HS-27A (cell line): ENCODE results near the gene DOCK9.

ENCODE experiments used
- DNase-seq: peaks from one replicate; pipeline ENCODE4 v3.0.0-alpha.2; 2012; ENCODE audit warnings: low read depth, missing footprints

The DOCK9 gene

GRCh38 chr13:98797456-98797855 is 180.4 kb downstream of the DOCK9 start:
- no peak for DNase-seq

DNA sequence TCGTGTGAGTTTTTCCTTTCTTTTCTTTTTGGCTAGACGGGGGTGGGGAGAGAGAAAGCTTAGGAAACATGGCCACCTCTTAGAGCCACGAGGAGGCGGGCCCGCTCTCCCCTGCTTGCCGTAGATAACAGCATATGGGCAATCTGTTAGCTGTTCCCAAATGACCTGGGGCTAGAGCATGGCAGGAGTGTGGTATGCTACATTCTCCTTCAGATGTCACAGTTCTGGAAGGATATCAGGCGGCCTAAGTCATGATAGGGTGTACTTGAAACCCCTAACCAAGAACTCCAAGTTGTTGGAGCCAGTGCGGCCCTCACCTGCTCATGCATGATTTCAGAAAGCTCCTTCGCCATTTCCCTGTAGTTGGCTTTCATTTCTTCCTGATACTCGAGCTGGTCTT is 181.1 kb downstream of the DOCK9 start:
- DNase-seq = no peak

DNA sequence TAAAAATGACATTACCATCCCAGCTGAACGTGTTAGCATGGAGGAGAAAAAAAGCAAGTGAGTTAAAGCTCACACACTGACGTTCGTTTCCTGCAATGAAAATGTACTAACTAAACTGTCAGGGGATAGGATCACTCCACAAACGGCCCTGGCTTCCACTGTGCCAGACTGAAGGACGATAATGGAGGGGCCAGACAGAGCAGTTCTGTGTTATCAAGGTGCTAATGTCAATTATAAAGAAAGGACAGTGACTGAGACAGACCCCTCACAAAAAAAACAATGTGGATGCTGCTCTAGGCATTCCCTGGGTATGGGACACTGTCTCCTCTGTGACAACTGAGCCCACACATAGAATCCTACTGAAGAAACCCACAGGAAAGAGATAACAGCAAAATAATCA is 181.7 kb downstream of the DOCK9 start:
- DNase-seq = no peak

GRCh38 chr13:98795220-98795619 is 182.6 kb downstream of the DOCK9 start:
- DNase-seq = no peak

GRCh38 chr13:98794498-98794897 is 183.4 kb downstream of the DOCK9 start:
- DNase-seq = no peak

DNA sequence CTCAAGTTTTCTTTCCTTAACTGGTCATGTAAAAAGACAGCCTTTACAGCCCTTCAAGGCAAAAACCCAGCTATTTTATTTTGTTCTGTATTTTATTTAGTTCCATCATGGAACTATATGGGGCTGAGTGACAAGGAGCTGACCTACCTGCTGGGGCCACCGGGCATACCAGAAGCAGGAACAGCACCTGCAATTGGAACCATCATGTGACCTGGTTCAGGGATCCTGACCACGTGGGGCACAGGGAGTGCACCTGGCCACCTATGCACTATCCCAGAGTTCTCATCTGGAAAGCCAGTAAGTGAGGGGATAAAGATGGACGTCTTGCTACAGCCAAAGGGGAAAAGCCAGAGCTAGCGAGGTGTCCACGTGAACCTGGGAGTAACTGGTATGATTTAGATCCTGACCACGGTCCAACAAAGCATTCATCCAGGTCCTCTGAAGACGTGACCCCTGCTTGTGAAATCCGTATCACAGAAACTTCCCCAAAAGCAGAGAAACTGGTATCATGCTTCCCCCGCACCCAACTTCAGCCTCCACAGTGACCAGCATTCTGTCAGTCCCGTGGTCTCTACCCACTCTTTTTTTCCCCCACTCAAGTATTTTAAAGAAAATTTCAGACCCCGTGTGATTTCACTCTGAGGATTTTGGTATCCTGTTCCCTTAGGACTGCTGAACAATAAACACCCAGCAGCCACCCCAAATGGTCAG is 184.9 kb downstream of the DOCK9 start:
- no peak for DNase-seq

DNA sequence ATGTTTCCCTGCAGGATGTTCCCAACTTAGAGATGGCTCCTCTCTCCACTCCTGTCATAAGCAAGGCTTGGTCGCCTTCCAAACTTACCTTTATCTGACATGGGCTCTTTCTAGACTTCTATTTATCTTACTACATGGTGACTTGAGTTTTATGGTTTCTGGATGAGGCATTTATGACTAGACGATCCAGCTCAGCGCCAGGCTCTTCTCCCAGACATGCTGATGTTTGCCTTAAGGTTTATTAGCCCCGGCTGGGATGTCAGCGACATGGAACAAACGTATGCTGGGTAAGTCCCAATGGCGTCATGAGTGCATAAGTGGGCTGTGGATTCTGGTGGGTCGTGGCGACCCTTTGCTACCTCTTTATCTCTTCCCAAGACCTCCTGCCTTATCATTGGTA is 185.5 kb downstream of the DOCK9 start:
- no peak for DNase-seq

DNA sequence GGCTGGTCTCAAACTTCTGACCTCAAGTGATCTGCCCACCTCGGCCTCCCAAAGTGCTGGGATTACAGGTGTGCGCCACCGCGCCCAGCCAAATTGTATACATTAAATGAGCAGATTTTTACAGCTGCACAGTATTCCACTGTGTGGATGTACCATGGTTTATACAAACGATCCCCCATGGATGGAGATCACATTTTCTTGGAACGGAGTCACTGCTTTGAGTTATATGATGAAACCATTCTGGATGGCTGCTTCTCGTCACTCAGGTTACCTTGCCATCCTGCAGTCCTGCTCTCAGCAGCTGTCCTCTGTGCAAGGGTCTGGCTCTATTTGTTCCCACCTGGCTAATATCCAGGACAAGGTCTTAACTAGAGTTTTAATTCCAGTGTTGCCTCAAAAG is 186.3 kb downstream of the DOCK9 start:
- no peak for DNase-seq

DNA sequence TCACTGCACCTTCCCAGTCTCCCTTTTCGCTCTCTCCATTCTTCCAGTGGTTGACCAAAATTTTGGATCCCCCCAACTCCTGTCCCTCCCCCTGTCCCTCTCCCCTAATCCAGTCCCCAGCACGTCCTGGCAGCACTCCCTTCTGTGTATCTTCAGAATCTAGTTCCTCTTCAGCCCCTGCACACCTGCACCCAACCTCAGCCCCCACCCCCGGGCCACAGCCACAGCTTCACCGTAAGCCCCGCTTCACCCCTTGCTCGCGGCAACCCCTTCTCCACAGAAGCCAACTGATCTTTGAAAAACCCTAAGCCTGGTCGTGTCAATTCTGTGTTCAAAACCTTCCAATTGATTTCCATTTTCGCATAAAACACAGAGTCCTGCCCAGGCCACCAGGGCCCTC is 189.9 kb downstream of the DOCK9 start:
- no peak for DNase-seq

- no peak for DNase-seq
These were observed 190.7 kb downstream of the DOCK9 start for GRCh38 chr13:98787173-98787572.

DNA sequence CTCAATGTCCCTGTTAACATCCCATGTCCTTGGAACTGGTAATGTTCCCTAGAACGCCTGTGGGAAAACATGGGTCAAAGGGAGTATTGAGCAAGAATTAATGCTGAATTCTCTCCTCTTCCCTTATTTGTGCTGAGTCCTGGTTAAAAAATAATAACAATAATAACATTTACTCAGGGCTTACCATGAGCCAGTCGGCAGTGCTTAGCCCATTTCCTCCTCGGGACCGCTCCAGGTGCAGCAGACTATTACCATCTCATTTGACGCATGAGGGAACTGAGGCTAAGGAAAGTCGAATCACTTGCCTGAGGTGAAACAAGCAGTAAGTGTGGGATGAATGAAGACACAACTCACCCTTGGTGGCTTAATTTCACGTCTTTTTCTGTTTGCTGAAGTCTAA is 191.8 kb downstream of the DOCK9 start:
- no peak for DNase-seq

DNA sequence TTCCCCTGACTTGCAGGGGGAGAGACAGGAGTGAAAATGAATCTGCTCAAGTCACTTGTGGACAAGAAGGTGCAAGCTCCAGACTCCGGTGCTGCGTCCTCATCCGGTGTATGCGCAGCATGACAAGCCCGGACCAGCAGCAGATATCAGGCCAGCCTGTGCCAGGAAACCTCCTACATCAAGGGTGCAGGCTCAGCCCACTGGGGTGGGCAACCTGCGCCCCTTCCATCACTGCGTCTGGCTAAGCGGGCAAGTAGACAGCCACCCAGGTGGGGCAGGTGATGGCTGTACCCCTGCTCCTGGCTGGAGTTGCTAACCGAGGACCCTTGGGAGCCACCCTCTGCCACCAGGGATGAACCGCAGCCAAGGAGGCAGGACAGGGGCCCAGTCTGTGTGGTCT is 192.5 kb downstream of the DOCK9 start:
- no peak for DNase-seq

DNA sequence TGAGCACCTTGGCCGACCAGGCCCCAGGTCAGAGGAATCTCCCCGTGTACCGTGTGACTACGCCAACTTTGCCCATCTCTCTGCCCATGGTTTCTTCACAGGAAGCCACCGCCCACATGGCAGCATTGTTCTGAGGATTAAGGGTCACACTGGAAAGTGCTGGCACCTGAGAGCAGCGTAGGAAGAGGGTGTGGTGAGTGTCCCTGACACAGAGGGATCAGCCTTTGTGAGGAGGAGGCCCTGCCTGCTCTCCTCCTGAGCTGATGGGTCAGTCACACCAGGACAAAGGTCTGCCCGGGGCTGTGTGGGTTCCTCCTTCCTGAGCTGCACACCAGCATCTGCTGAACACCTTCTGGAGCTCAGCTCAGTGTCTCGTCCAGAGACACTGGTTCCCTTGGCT is 193.2 kb downstream of the DOCK9 start:
- no peak for DNase-seq

DNA sequence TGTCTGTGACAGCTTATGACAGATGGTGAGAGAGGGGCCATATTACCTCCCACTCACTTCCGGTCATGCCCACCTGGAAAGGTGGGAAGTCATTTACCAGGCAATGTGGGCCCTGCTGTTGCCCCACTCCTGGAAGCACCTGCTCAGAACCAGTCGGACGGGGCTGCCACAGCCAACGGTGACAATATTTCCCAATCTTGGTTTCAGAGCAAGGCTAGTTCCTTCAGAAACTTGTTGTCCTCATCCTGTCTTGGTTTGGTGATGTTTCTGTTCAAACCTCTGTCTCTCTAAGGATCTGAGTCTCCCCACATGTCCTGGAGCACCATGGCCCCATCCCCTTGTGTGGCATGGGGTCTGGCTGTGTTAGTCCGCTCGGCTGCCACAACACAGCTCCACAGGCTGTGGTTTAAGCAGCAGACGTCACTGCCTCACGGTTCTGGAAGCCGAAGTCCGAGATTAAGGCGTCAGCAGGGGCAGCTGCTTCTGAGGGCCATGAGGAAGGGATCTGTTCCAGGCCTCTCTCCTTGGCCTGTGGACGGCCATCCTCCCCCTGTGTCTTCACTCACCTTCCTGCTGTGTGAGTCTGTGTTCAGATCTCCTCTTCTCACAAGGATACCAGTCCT is 193.9 kb downstream of the DOCK9 start:
- DNase-seq = no peak

GRCh38 chr13:98782654-98783053 is 195.2 kb downstream of the DOCK9 start:
- DNase-seq = no peak

GRCh38 chr13:98781905-98782304 is 196.0 kb downstream of the DOCK9 start:
- no peak for DNase-seq

- no peak for DNase-seq
These were observed 196.4 kb downstream of the DOCK9 start for GRCh38 chr13:98781470-98781869.

DNA sequence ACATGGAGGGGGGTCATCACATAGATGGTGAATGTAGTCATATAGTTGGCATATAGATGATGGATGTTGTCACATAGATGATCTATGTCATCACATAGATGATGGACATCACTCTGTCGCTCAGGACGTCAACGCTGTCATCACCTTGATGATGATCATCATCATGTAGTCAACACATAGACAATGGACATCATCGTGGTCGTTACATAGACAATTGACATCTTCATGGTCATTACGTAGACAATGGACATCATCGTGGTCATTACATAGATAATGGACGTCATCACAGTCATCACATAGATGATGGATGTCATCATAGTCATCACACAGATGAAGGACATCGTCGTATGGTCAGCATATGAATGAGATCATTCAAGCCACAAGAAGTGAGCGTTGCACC is 196.8 kb downstream of the DOCK9 start:
- DNase-seq = no peak

- DNase-seq = no peak
These were observed 197.4 kb downstream of the DOCK9 start for GRCh38 chr13:98780451-98780850.

GRCh38 chr13:98779695-98780094 is 198.2 kb downstream of the DOCK9 start:
- no peak for DNase-seq

- no peak for DNase-seq
These were observed 199.1 kb downstream of the DOCK9 start for GRCh38 chr13:98778749-98779148.

- DNase-seq = no peak
These were observed 201.2 kb downstream of the DOCK9 start for GRCh38 chr13:98776644-98777043.

DNA sequence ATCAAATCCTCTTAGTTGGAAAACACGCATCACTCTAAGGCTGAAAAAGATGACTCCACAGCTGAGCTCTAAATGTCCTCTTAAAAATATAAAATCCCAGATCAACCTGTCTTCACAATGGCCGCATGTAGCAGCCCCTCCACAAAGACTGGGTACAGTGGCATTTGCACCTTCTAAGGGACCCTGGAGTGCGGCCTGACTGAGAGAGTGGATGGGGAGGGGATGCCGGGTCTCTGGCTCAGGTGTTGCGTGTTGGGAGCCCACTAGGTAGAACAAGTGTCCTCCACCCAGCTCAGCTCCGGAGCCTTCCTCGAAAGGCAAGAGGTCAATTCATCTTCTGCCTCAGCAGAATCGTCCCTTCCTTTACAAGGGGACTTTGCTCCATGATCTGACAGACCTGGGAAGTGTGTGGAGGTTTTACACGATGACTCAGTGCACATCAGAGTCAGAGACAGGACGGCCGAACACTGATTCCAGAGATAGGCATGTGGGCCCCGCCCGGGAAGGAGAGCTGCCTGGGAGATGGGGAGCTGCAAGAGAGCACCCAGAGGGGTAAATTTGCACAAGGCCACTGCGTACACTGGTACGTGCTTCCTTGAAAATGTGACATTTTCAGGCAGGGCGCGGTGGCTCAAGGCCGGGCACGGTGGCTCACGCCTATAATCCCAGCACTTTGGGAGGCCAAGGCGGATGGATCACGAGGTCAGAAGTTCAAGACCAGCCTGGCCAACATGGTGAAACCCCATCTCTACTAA is 201.8 kb downstream of the DOCK9 start:
- DNase-seq = peak; percentile 27
